HTR-8/SVneo (cell line): ENCODE results near the gene NEXMIF.
"Not testable (repeated sequence)": the region's sequence is repeated elsewhere in the genome, so short reads cannot be mapped to it uniquely, and the experiment has no call there.

Experiments used
- DNase-seq: peaks from one replicate; pipeline ENCODE4 v3.0.0; 2011; ENCODE audit warnings: low spot score, mixed read lengths; ENCODE audit not compliant: insufficient read length
- FAIRE-seq: peaks from 2 replicates; lab custom pipeline; 2011; peaks lifted over from hg19 to GRCh38; lab: Jason Lieb, UNC

Gene NEXMIF

GRCh38 chrX:74925225-74926088 is at the start of gene NEXMIF:
Gene NEXMIF, minus strand, starts transcription at chrX:74925452.
- DNase-seq (no peak), FAIRE-seq (no peak)

- DNase-seq, FAIRE-seq: not testable (repeated sequence)
Observed at GRCh38 chrX:74961962-74962361, 36.7 kb upstream of the NEXMIF start.

- FAIRE-seq (no peak), DNase-seq (no peak)
Observed at GRCh38 chrX:74949717-74950116, 24.5 kb upstream of the NEXMIF start.

GRCh38 chrX:74940414-74940813 is 15.2 kb upstream of the NEXMIF start:
- FAIRE-seq (no peak), DNase-seq (no peak)

- FAIRE-seq (no peak), DNase-seq (no peak)
Observed at GRCh38 chrX:74931214-74931613, 6.0 kb upstream of the NEXMIF start.

- DNase-seq (no peak), FAIRE-seq (no peak)
Observed at GRCh38 chrX:74924449-74925224, 615 bp downstream of the NEXMIF start.

DNA sequence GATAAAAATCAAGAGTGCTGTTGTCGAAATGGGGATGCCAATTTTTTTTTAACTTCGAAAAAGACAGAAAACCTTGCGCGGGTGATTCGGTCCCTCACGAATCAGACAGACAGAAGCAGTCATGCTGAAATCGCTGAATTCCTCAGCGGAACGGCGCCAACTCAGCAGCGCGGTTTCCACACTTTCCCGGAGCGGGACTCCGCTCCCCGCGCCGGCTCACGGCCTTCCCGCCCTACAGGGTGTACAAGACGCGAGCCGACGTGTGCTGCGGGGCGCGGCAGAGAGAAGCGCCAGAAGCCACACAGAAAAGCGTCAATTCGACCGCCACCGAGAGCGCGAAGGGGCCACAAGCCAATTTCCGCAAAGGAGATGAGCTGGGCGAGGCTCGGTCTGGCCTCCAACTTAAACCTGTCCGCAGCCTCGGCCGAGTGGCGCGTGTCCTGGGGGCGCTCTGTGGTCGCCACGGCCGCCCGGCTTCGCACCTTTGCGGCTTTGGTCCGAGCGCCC is 1.3 kb downstream of the NEXMIF start:
- DNase-seq (no peak), FAIRE-seq (no peak)

- no peak for DNase-seq
- FAIRE-seq = no peak
Observed at GRCh38 chrX:74922922-74923543, 2.2 kb downstream of the NEXMIF start.

DNA sequence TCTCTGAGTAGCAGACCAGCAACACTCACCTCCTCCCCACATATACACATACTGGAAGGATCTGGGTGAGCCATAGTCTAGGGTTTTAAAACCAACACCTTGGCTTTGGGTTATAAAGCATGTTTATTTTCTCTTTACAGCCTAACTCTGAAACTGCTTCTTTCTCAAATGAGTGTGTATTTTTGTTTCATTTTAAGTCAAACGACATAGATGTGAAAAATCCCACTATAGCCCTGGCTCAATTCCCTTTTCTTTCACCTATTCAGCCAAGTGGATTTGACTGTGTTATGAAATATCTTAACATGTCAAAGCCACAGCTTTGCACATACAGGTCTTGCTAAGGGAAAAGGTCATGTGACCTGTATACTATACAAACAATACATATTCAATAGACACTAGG is 13.8 kb downstream of the NEXMIF start:
- no peak for DNase-seq
- no peak for FAIRE-seq

GRCh38 chrX:74906417-74906816 is 18.8 kb downstream of the NEXMIF start:
- DNase-seq = no peak
- FAIRE-seq = no peak

DNA sequence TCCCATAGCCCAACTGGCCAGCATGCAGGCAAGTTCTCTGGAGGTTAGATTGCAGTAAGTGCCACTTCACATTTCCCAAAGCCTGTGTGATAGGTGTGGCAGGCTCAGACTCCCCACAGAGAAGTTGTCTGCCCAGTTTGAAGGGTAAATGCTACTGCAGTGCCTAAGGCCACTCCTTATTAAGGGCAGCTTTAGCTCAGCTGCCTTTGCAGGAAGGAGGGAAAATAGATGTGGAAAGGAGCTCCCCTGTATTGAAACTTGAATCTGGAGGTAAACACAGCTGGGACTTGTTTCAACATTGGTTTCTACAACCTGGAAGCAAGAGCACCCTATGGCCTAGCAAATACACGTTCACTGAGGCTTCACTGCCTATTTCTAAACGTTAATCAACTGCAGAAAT is 22.4 kb downstream of the NEXMIF start:
- DNase-seq (no peak), FAIRE-seq (no peak)

GRCh38 chrX:74892561-74892960 is 32.7 kb downstream of the NEXMIF start:
- FAIRE-seq = no peak
- DNase-seq = no peak

- FAIRE-seq (no peak), DNase-seq (no peak)
Observed at GRCh38 chrX:74890676-74891430, 34.4 kb downstream of the NEXMIF start.

- not testable (repeated sequence) for DNase-seq, FAIRE-seq
Observed at GRCh38 chrX:74882383-74882782, 42.9 kb downstream of the NEXMIF start.

GRCh38 chrX:74865725-74866124 is 59.5 kb downstream of the NEXMIF start:
- no peak for DNase-seq
- no peak for FAIRE-seq

- no peak for FAIRE-seq
- no peak for DNase-seq
Observed at GRCh38 chrX:74853255-74853654, 72.0 kb downstream of the NEXMIF start.

DNA sequence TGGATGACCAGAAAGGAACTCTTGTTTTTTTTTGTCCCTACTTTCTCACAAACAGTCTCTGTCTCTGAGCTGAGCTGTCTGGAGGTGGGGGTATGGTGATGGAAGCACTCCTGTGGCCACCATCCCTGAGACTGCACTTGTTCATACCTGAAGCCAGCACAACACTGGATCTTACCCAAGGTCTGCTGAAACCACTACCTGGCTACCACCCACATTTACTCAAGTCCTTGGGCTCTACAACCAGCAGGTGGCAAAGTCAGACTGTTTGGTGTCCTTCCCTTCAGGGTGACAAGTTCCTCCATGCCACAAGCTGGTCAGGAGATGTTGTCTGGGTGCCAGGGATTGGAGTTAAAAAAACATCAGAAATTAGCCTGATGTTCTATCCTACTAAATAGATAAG is 89.7 kb downstream of the NEXMIF start:
- FAIRE-seq = no peak
- DNase-seq = no peak

DNA sequence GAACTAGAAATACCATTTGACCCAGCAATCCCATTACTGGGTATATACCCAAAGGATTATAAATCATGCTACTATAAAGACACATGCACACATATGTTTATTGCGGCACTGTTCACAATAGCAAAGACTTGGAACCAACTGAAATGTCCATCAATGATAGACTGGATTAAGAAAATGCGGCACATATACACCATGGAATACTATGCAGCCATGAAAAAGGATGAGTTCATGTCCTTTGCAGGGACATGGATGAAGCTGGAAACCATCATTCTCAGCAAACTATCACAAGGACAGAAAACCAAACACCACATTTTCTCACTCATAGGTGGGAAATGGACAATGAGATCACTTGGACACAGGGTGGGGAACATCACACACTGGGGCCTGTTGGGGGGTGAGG is 105.5 kb downstream of the NEXMIF start:
- FAIRE-seq, DNase-seq: not testable (repeated sequence)

DNA sequence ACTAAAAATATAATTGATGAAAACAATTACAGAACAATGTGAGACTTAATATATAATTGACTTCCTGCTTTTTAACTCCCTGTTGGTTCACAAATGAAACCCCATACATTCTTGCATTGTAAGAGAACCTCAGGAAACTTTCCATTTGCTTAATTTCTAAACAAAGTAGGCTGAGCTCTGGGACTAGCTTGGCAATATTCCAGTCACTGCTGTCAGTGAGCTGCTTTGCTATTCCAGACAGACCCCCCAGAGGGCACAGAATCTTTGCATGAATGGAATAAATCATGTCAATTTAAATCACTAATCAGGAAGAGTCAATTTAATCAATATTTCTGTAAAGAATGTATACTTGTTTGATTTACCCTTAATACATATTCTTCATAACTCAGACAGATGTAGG is 110.6 kb downstream of the NEXMIF start:
- FAIRE-seq = no peak
- no peak for DNase-seq

DNA sequence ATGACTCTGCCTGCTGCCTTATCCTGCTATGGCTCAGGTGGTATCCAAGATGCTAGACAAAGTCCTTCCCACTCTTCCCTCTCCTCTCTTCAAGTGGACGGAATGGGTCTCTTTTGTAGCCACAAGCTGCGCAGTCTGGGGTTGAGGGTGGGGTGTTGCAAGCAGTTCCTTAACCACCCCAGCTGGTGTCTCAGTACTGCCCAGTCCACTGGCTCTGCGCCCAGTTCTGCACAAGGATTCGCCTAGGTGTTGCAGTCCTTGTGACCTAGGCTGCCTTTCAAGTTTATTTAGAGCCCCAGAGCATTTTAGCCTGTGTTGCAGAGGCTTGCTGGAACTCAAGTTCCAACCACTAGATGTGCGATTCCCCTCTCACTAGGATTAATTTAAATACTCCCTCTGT is 120.7 kb downstream of the NEXMIF start:
- FAIRE-seq = no peak
- DNase-seq = no peak
